Spleen (tissue), 11 donors: Measurements from ENCODE around the gene SLC35F3. TPM values are rescaled to one million over a fixed set of nuclear protein-coding genes. Genes with fewer than 3 reads are reported as not detected.

Source experiments
- DNase-seq: peaks from one replicate; pipeline ENCODE4 v3.0.0-alpha.2; 2020
- H3K27ac ChIP-seq, 8 donors: fragments of 200-600 bp; sonication (generic) in 7 of 8; 1 replicate in 4 of 8; 2 replicates in 4 of 8; pipeline versions ENCODE4 v1.5.0 to v1.8.0; 2016 to 2021; ENCODE audit warnings: inconsistent platforms in 4 of 8, mild to moderate bottlenecking in 4 of 8, moderate library complexity in 1 of 8
- H3K27me3 ChIP-seq, 7 donors: fragments of 200-600 bp; sonication (generic) in 6 of 7; replicated peaks in 1 of 7; 1 replicate in 4 of 7; 2 replicates in 3 of 7; pipeline versions ENCODE4 v1.5.0 to v1.8.0; 2016 to 2021; ENCODE audit warnings: inconsistent platforms in 3 of 7, mild to moderate bottlenecking in 1 of 7
- H3K36me3 ChIP-seq, 6 donors: fragments of 200-600 bp; sonication (generic) in 5 of 6; 1 replicate in 4 of 6; 2 replicates in 2 of 6; pipeline versions ENCODE4 v1.5.0 to v1.8.0; 2016 to 2021; ENCODE audit warnings: inconsistent platforms in 2 of 6
- H3K4me1 ChIP-seq, 6 donors: fragments of 200-600 bp; sonication (generic) in 5 of 6; 1 replicate in 3 of 6; 2 replicates in 3 of 6; pipeline versions ENCODE4 v1.5.0 to v1.8.0; 2016 to 2021; ENCODE audit warnings: inconsistent platforms in 3 of 6
- H3K4me3 ChIP-seq, 8 donors: fragments of 200-600 bp; sonication (generic) in 7 of 8; 1 replicate in 4 of 8; 2 replicates in 4 of 8; pipeline versions ENCODE4 v1.5.0 to v1.8.0; 2016 to 2021; ENCODE audit warnings: inconsistent platforms in 4 of 8, mild to moderate bottlenecking in 4 of 8, moderate library complexity in 2 of 8
- H3K9me3 ChIP-seq, 8 donors: fragments of 200-600 bp; sonication (generic) in 7 of 8; 1 replicate in 4 of 8; 2 replicates in 4 of 8; pipeline versions ENCODE4 v1.5.0 to v1.8.0; 2016 to 2021; ENCODE audit warnings: inconsistent platforms in 4 of 8
- CTCF ChIP-seq, 11 experiments: fragments of 200-600 bp in 7 of 11; fragments of 450-650 bp in 4 of 11; sonication (generic) in 4 of 11; IDR thresholded peaks in 8 of 11; conservative IDR thresholded peaks in 3 of 11; 1 replicate in 7 of 11; 2 replicates in 4 of 11; pipeline versions ENCODE4 v1.4.0 to v1.8.0; 2016 to 2021; ENCODE audit warnings: antibody characterized with exemption in 11 of 11, inconsistent platforms in 4 of 11, mild to moderate bottlenecking in 1 of 11
- POLR2A ChIP-seq, 3 donors: fragments of 450-650 bp; IDR thresholded peaks; one replicate each; pipeline ENCODE4 v1.5.1; 2017; ENCODE audit warnings: antibody characterized with exemption in 3 of 3, mild to moderate bottlenecking in 1 of 3
- POLR2AphosphoS5 ChIP-seq, 3 donors: sonication (generic); formaldehyde crosslinking; IDR thresholded peaks; one replicate each; pipeline ENCODE4 v1.5.1; 2017; ENCODE audit warnings: antibody characterized with exemption in 3 of 3
- WGBS, 5 donors: extraction: QIAGEN DNeasy Blood & Tissue Kit in 3 of 5; methylation state at CpG; one replicate each; pipeline versions ENCODE4 v1.1.5 to v1.1.7; 2013 to 2018; 5-methylcytosine and 5-hydroxymethylcytosine counted together
- intact Hi-C: fragments of 100-400 bp; cut with DNase I; formaldehyde crosslinking; loops from one replicate; pipeline ENCODE4 v1.15.0; 2023; ENCODE audit warnings: low total_unique reads
- polyA plus RNA-seq, 3 donors: library from polyadenylated mRNA; stranded (reverse); fragments of 200-250 nt; gene quantifications; one replicate each; pipeline ENCODE4 v1.2.1, GENCODE V29; 2013
- total RNA-seq, 7 donors: library from RNA; depleted of rRNA in 3 of 7; stranded (reverse); fragments of >200 nt in 3 of 7; fragmentation: NEBNext Ultra II Directional in 4 of 7; extraction: Animal tissue kit (Norgen Biotek cat#: 25700) in 4 of 7; gene quantifications; one replicate each; pipeline versions ENCODE4 v1.1.0 to v1.2.1, GENCODE V29; 2016 to 2021
- donor health status: healthy with polysubstance abuse.
- donor health status: DM: no; HTN: no; CAD: no; lungs with moderate emphysema.
- donor health status: DM: no; HTN: no; CAD: no.
- donor health status: Bipolar disorder and iron deficiency.
- donor health status: healthy.
- donor health status: DM: no; HTN: no; CAD: no.
- donor health status: DM: yes; HTN: yes; CAD: no.

SLC35F3 gene
- total and polyA plus RNA-seq, 10 donors: 0.03 to 0.44 (median 0.11) TPM; not detected in 5

- H3K4me3 ChIP-seq: no peak overlapping the region
- TF ChIP-seq CTCF (IDR thresholded peaks at IDR 0.05 in 8 of 11, conservative IDR thresholded peaks at IDR 0.05 in 3 of 11) (no peak), POLR2A (IDR thresholded peaks at IDR 0.05) (no peak), POLR2AphosphoS5 (IDR thresholded peaks at IDR 0.05) (no peak)
- intact Hi-C loops: no loop called here
- H3K9me3 ChIP-seq: no peaks in the 10 kb centered on the region
- H3K4me1 ChIP-seq: no peaks in the 10 kb centered on the region
- no peak for DNase-seq
- H3K27me3 ChIP-seq: peaks cover 0 to 19% (median 0%) of the 10 kb centered on the region in 7 donors
- 74 to 92% (median 87%) methylated on average over 1 of the region's 1 CpG for WGBS, 5 donors
- no peaks in the 10 kb centered on the region for H3K36me3 ChIP-seq
- no peak overlapping the region for H3K27ac ChIP-seq
Observed at GRCh38 chr1:233936422-233936821, 31.9 kb downstream of the SLC35F3 start.

GRCh38 chr1:233936842-233937241 is 32.4 kb downstream of the SLC35F3 start:
- Histone ChIP-seq H3K4me1 (no peaks in the 10 kb centered on the region), H3K9me3 (no peaks in the 10 kb centered on the region), H3K4me3 (no peak overlapping the region), H3K27me3 (peaks cover 0 to 19% (median 0%) of the 10 kb centered on the region in 7 donors), H3K36me3 (no peaks in the 10 kb centered on the region), H3K27ac (no peak overlapping the region)
- TF ChIP-seq POLR2A (IDR thresholded peaks at IDR 0.05): no peak
- no peak for TF ChIP-seq POLR2AphosphoS5 (IDR thresholded peaks at IDR 0.05)
- TF ChIP-seq CTCF (IDR thresholded peaks at IDR 0.05 in 8 of 11, conservative IDR thresholded peaks at IDR 0.05 in 3 of 11): no peak
- DNase-seq: no peak
- 72 to 86% (median 80%) methylated on average over 3 of the region's 3 CpGs for WGBS, 5 donors
- intact Hi-C loops: no loop called here

DNA sequence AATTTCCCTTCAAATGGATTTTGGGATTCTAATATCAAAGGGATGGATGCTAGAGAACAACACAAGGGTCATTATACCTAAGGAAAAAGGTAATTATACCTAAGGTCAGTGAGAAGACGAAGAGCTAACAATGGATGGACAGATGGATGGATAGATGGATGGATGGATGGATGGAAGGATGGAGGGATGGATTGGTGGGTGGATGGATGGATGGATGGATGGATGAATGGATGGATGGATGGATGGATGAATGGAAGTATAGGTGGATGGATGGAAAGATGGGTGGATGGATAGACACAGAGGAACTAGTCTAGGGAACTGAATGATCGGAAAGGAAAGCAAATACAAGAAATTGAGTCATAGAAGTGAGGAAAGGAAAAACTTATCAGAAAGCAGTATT is 34.0 kb downstream of the SLC35F3 start:
- no peak for TF ChIP-seq POLR2A (IDR thresholded peaks at IDR 0.05)
- TF ChIP-seq POLR2AphosphoS5 (IDR thresholded peaks at IDR 0.05): no peak
- TF ChIP-seq CTCF (IDR thresholded peaks at IDR 0.05 in 8 of 11, conservative IDR thresholded peaks at IDR 0.05 in 3 of 11): no peak
- no peak for DNase-seq
- H3K27ac ChIP-seq: no peak overlapping the region
- intact Hi-C loops: no loop called here
- no peak overlapping the region for H3K4me3 ChIP-seq
- no peaks in the 10 kb centered on the region for H3K4me1 ChIP-seq
- no peaks in the 10 kb centered on the region for H3K9me3 ChIP-seq
- peaks cover 0 to 25% (median 0%) of the 10 kb centered on the region in 7 donors for H3K27me3 ChIP-seq
- H3K36me3 ChIP-seq: no peaks in the 10 kb centered on the region
- WGBS, 5 donors: 70 to 92% (median 76%) methylated on average over 2 of the region's 2 CpGs

DNA sequence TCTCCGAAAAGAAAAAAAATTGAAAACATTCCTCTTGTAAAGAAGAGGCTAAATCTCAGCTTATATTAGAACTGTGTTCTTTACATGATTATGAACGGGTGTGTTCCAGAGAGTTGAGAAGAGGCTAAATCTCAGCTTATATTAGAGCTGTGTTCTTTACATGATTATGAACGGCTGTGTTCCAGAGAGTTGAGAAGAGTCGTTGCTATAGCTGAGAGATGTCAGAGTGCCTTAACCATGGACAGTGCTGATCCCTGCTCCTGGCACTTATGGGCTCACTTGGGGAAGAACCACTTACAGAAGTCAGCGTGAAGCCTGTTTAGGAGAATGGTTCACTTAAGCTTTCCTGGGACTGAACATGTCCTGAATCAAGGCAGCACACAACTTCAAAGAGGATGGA is 35.0 kb downstream of the SLC35F3 start:
- Histone ChIP-seq H3K4me1 (no peaks in the 10 kb centered on the region), H3K27ac (no peak overlapping the region), H3K36me3 (no peaks in the 10 kb centered on the region), H3K4me3 (no peak overlapping the region), H3K27me3 (peaks cover 0 to 25% (median 0%) of the 10 kb centered on the region in 7 donors), H3K9me3 (no peaks in the 10 kb centered on the region)
- no peak for DNase-seq
- intact Hi-C loops: no loop called here
- TF ChIP-seq POLR2A (IDR thresholded peaks at IDR 0.05): no peak
- no peak for TF ChIP-seq CTCF (IDR thresholded peaks at IDR 0.05 in 8 of 11, conservative IDR thresholded peaks at IDR 0.05 in 3 of 11)
- no peak for TF ChIP-seq POLR2AphosphoS5 (IDR thresholded peaks at IDR 0.05)
- 69 to 86% (median 83%) methylated on average over 5 of the region's 5 CpGs for WGBS, 5 donors
